HEK293 (cell line): ENCODE measurements around the gene AMOTL1.
A peak's percentile ranks its signal among the peaks of the same experiment; 100 is the strongest.

ENCODE experiments used
- CTCF ChIA-PET: fragments of 350-600 bp; formaldehyde crosslinking; extraction: SDS; loops from one replicate; lab custom pipeline; 2021; ENCODE audit warnings: antibody characterized with exemption; lab: Yijun Ruan, JAX
- POLR2A ChIA-PET: fragments of 300-600 bp; formaldehyde crosslinking; extraction: SDS; loops from one replicate; lab custom pipeline; 2020; ENCODE audit warnings: antibody characterized with exemption, inconsistent platforms; lab: Yijun Ruan, JAX
- H3K27ac ChIP-seq: fragments of 200-500 bp; sonication (Bioruptor generic); 2 replicates; pipeline ENCODE4 v1.5.1; 2014; ENCODE audit warnings: low read depth, low read length, control low read depth, inconsistent platforms; ENCODE audit errors: extremely low read depth
- H3K36me3 ChIP-seq, 2 experiments: fragments of 200-500 bp in 1 of 2; sonication (Bioruptor generic) in 1 of 2; 1 replicate in 1 of 2; 2 replicates in 1 of 2; pipeline ENCODE4 v1.5.1; 2014 to 2017; ENCODE audit warnings: inconsistent platforms in 2 of 2, low read length in 2 of 2; ENCODE audit not compliant: control insufficient read depth in 2 of 2, insufficient read depth in 1 of 2
- H3K4me1 ChIP-seq: fragments of 200-500 bp; sonication (Bioruptor generic); 2 replicates; pipeline ENCODE4 v1.5.1; 2014; ENCODE audit warnings: mild to moderate bottlenecking, low read length, inconsistent platforms; ENCODE audit not compliant: control insufficient read depth, insufficient read depth
- H3K4me3 ChIP-seq: 2 replicates; pipeline ENCODE4 v1.5.1; 2011; ENCODE audit warnings: low read depth, mild to moderate bottlenecking, control low read depth, low read length, moderate library complexity
- H3K9me3 ChIP-seq: fragments of 200-500 bp; sonication (Bioruptor generic); 2 replicates; pipeline ENCODE4 v1.5.1; 2014; ENCODE audit warnings: low read depth, low read length, inconsistent platforms; ENCODE audit not compliant: control insufficient read depth, insufficient read depth
- GFI1B ChIP-seq: fragments of 450-650 bp; formaldehyde crosslinking; IDR thresholded peaks from 2 replicates; pipeline ENCODE4 v1.5.1; 2016; ENCODE audit warnings: missing biosample characterization, missing genetic modification characterization
- GLI2 ChIP-seq: fragments of 450-650 bp; formaldehyde crosslinking; IDR thresholded peaks from 2 replicates; pipeline ENCODE4; 2017; ENCODE audit warnings: missing biosample characterization, missing genetic modification characterization, low read depth, borderline replicate concordance
- IKZF3 ChIP-seq: fragments of 450-650 bp; IDR thresholded peaks from 2 replicates; pipeline ENCODE4 v1.5.0; 2018; ENCODE audit warnings: missing biosample characterization, mild to moderate bottlenecking, missing genetic modification characterization, moderate library complexity
- KLF1 ChIP-seq: fragments of 450-650 bp; formaldehyde crosslinking; IDR thresholded peaks from 2 replicates; pipeline ENCODE4 v1.5.1; 2016; ENCODE audit warnings: missing biosample characterization, missing genetic modification characterization
- KLF7 ChIP-seq: fragments of 450-650 bp; formaldehyde crosslinking; IDR thresholded peaks from 2 replicates; pipeline ENCODE4 v1.5.1; 2016; ENCODE audit warnings: missing biosample characterization, missing genetic modification characterization, borderline replicate concordance
- KLF8 ChIP-seq: fragments of 450-650 bp; formaldehyde crosslinking; IDR thresholded peaks from 2 replicates; pipeline ENCODE4 v1.5.1; 2016; ENCODE audit warnings: missing biosample characterization, missing genetic modification characterization
- OSR2 ChIP-seq: fragments of 450-650 bp; formaldehyde crosslinking; IDR thresholded peaks from 2 replicates; pipeline ENCODE4 v1.5.1; 2016; ENCODE audit warnings: missing biosample characterization, missing genetic modification characterization
- PRDM4 ChIP-seq: fragments of 450-650 bp; formaldehyde crosslinking; IDR thresholded peaks from 2 replicates; pipeline ENCODE4 v1.5.1; 2017; ENCODE audit warnings: missing biosample characterization, missing genetic modification characterization
- SP7 ChIP-seq: fragments of 450-650 bp; formaldehyde crosslinking; IDR thresholded peaks from 2 replicates; pipeline ENCODE4 v1.5.1; 2016; ENCODE audit warnings: missing biosample characterization, missing genetic modification characterization
- ZBTB44 ChIP-seq: fragments of 450-650 bp; IDR thresholded peaks from 2 replicates; pipeline ENCODE4 v1.5.1; 2018; ENCODE audit warnings: missing biosample characterization, mild to moderate bottlenecking, missing genetic modification characterization
- ZEB2 ChIP-seq: fragments of 450-650 bp; formaldehyde crosslinking; IDR thresholded peaks from 2 replicates; pipeline ENCODE4 v1.5.1; 2016; ENCODE audit warnings: missing biosample characterization, missing genetic modification characterization
- ZNF138 ChIP-seq: fragments of 450-650 bp; formaldehyde crosslinking; IDR thresholded peaks from 2 replicates; pipeline ENCODE4 v1.5.1; 2016; ENCODE audit warnings: missing biosample characterization, missing genetic modification characterization, borderline replicate concordance
- ZNF221 ChIP-seq: fragments of 450-650 bp; formaldehyde crosslinking; IDR thresholded peaks from 2 replicates; pipeline ENCODE4 v1.5.1; 2017; ENCODE audit warnings: missing biosample characterization, missing genetic modification characterization, borderline replicate concordance
- ZNF274 ChIP-seq, 2 experiments: fragments of 200-500 bp in 1 of 2; fragments of 450-650 bp in 1 of 2; sonication (Bioruptor generic) in 1 of 2; formaldehyde crosslinking in 1 of 2; IDR thresholded peaks; 2 replicates each; pipeline versions ENCODE4 v1.5.1 to v1.6.1; 2014 to 2016; ENCODE audit warnings: borderline replicate concordance in 1 of 2, inconsistent platforms in 1 of 2, low read length in 1 of 2, missing biosample characterization in 1 of 2, missing genetic modification characterization in 1 of 2
- ZNF366 ChIP-seq: fragments of 450-650 bp; formaldehyde crosslinking; conservative IDR thresholded peaks from 2 replicates; pipeline ENCODE4 v1.5.1; 2016; ENCODE audit warnings: missing biosample characterization, missing genetic modification characterization
- ZNF530 ChIP-seq: fragments of 450-650 bp; formaldehyde crosslinking; IDR thresholded peaks from 2 replicates; pipeline ENCODE4 v1.5.1; 2016; ENCODE audit warnings: low read depth, missing biosample characterization, missing genetic modification characterization
- ZNF624 ChIP-seq: fragments of 450-650 bp; formaldehyde crosslinking; IDR thresholded peaks from 2 replicates; pipeline ENCODE4 v1.5.1; 2017; ENCODE audit warnings: missing biosample characterization, missing genetic modification characterization
- ZNF639 ChIP-seq: fragments of 450-650 bp; formaldehyde crosslinking; IDR thresholded peaks from 2 replicates; pipeline ENCODE4 v1.5.1; 2016; ENCODE audit warnings: missing biosample characterization, missing genetic modification characterization
- ZNF660 ChIP-seq: fragments of 450-650 bp; IDR thresholded peaks from 2 replicates; pipeline ENCODE4 v1.5.1; 2018; ENCODE audit warnings: missing biosample characterization, mild to moderate bottlenecking, missing genetic modification characterization
- ZNF692 ChIP-seq: fragments of 450-650 bp; formaldehyde crosslinking; IDR thresholded peaks from 2 replicates; pipeline ENCODE4 v1.5.1; 2016; ENCODE audit warnings: missing biosample characterization, missing genetic modification characterization
- ZSCAN16 ChIP-seq: fragments of 450-650 bp; formaldehyde crosslinking; IDR thresholded peaks from 2 replicates; pipeline ENCODE4 v1.5.1; 2016; ENCODE audit warnings: missing biosample characterization, missing genetic modification characterization
- ZXDB ChIP-seq: fragments of 450-650 bp; formaldehyde crosslinking; IDR thresholded peaks from 2 replicates; pipeline ENCODE4 v1.5.1; 2016; ENCODE audit warnings: missing biosample characterization, missing genetic modification characterization

AMOTL1 gene

GRCh38 chr11:94774345-94774744, 6.2 kb downstream of the AMOTL1 start (continued):
- TF ChIP-seq ZEB2 (tag by site-specific recombination) = 0 out of 2 replicates have a peak, but pooled peaks have one; percentile 41

GRCh38 chr11:94775567-94776327, 7.6 kb downstream of the AMOTL1 start:
- Histone ChIP-seq H3K4me1 (0 out of 2 replicates have a peak, but pooled peaks cover 12% of the 10 kb centered on the region), H3K36me3 (no peaks in the 10 kb centered on the region), H3K27ac (peak overlapping the region; percentile 47), H3K4me3 (no peak overlapping the region), H3K9me3 (no peaks in the 10 kb centered on the region)
- TF ChIP-seq ZNF366 (tag by site-specific recombination) (no peak), ZNF660 (tag by site-specific recombination) (no peak), ZSCAN16 (tag by site-specific recombination) (peak; percentile 57; the same call in 1 of the 2 replicates), ZNF530 (tag by site-specific recombination) (no peak), ZNF274 (IDR thresholded peaks at IDR 0.05; ENCODE audit: low read length) (no peak), ZNF274 (tag by site-specific recombination; IDR thresholded peaks at IDR 0.05; ENCODE audit: borderline replicate concordance) (no peak), GLI2 (tag by site-specific recombination) (no peak), ZNF221 (no peak), IKZF3 (tag by site-specific recombination) (peak; percentile 29; the same call in 1 of the 2 replicates), ZNF138 (tag by site-specific recombination) (no peak)
- CTCF ChIA-PET = interaction anchor here (0.6 to 1.1 kb wide), 3 partner anchors 9 to 646 kb away, joined by 3 to 4 read pairs (median 4); no protein-coding TSS in a partner anchor
- POLR2A ChIA-PET = interaction anchor here (0.5 kb wide), 1 partner anchor 295 kb away, joined by 5 read pairs; no protein-coding TSS in a partner anchor

GRCh38 chr11:94776351-94777321, 8.5 kb downstream of the AMOTL1 start:
- H3K4me3 ChIP-seq = no peak overlapping the region
- H3K27ac ChIP-seq = peak overlapping the region; percentile 47
- 0 out of 2 replicates have a peak, but pooled peaks cover 12% of the 10 kb centered on the region for H3K4me1 ChIP-seq
- ChIA-PET CTCF (interaction anchor here (0.6 to 1.7 kb wide), 9 partner anchors 9 to 647 kb away, joined by 3 to 7 read pairs (median 3); no protein-coding TSS in a partner anchor), POLR2A (interaction anchor here (0.9 to 1.6 kb wide), 2 partner anchors 8 to 39 kb away, joined by 4 to 10 read pairs; partner anchors contain the start of gene AMOTL1)
- H3K9me3 ChIP-seq = no peaks in the 10 kb centered on the region
- no peaks in the 10 kb centered on the region for H3K36me3 ChIP-seq
- TF ChIP-seq KLF1 (tag by site-specific recombination) (peak; percentile 38; the same call in 1 of the 2 replicates), OSR2 (tag by site-specific recombination) (peak; percentile 91), ZNF692 (tag by site-specific recombination) (no peak), ZNF624 (no peak), KLF7 (tag by site-specific recombination) (peak; percentile 28; the same call in 1 of the 2 replicates), ZNF639 (tag by site-specific recombination) (peak; percentile 34; the same call in 1 of the 2 replicates), ZXDB (tag by site-specific recombination) (peak; percentile 72), PRDM4 (tag by site-specific recombination) (peak; percentile 47; the same call in 1 of the 2 replicates), KLF8 (tag by site-specific recombination) (peak; percentile 51; the same call in 1 of the 2 replicates), SP7 (tag by site-specific recombination) (peak; percentile 96), GFI1B (tag by site-specific recombination) (peak; percentile 60; the same call in 1 of the 2 replicates), ZBTB44 (peak; percentile 47; the same call in 1 of the 2 replicates)
